Sigmoid colon (tissue), 4 donors: ENCODE data around the gene KRT85.

Source experiments
- CTCF ChIP-seq, 4 experiments: fragments of 450-650 bp in 3 of 4; fragments of 200-600 bp in 1 of 4; IDR thresholded peaks; one replicate each; pipeline ENCODE4 v1.5.1; 2016 to 2019; ENCODE audit warnings: antibody characterized with exemption in 4 of 4, mild to moderate bottlenecking in 3 of 4, moderate library complexity in 2 of 4
- POLR2A ChIP-seq, 2 donors: fragments of 450-650 bp; IDR thresholded peaks; one replicate each; pipeline ENCODE4 v1.6.1; 2016; ENCODE audit warnings: antibody characterized with exemption in 2 of 2, mild to moderate bottlenecking in 2 of 2, moderate library complexity in 2 of 2
- POLR2AphosphoS5 ChIP-seq, 4 donors: sonication (generic); formaldehyde crosslinking; IDR thresholded peaks; one replicate each; pipeline ENCODE4 v1.6.1; 2017; ENCODE audit warnings: antibody characterized with exemption in 4 of 4

- TF ChIP-seq CTCF (IDR thresholded peaks at IDR 0.05) (no peak), POLR2A (IDR thresholded peaks at IDR 0.05) (no peak), POLR2AphosphoS5 (IDR thresholded peaks at IDR 0.05) (no peak)
Observed at GRCh38 chr12:52341066-52341580, 26.2 kb downstream of the KRT85 start.
